HEK293 (cell line): ENCODE measurements around the gene HRG.

ENCODE experiments used
- CTCF ChIA-PET: fragments of 350-600 bp; formaldehyde crosslinking; extraction: SDS; loops from one replicate; lab custom pipeline; 2021; ENCODE audit warnings: antibody characterized with exemption; lab: Yijun Ruan, JAX
- POLR2A ChIA-PET: fragments of 300-600 bp; formaldehyde crosslinking; extraction: SDS; loops from one replicate; lab custom pipeline; 2020; ENCODE audit warnings: antibody characterized with exemption, inconsistent platforms; lab: Yijun Ruan, JAX
- H3K27ac ChIP-seq: fragments of 200-500 bp; sonication (Bioruptor generic); 2 replicates; pipeline ENCODE4 v1.5.1; 2014; ENCODE audit warnings: low read depth, low read length, control low read depth, inconsistent platforms; ENCODE audit errors: extremely low read depth
- H3K36me3 ChIP-seq, 2 experiments: fragments of 200-500 bp in 1 of 2; sonication (Bioruptor generic) in 1 of 2; 1 replicate in 1 of 2; 2 replicates in 1 of 2; pipeline ENCODE4 v1.5.1; 2014 to 2017; ENCODE audit warnings: inconsistent platforms in 2 of 2, low read length in 2 of 2; ENCODE audit not compliant: control insufficient read depth in 2 of 2, insufficient read depth in 1 of 2
- H3K4me1 ChIP-seq: fragments of 200-500 bp; sonication (Bioruptor generic); 2 replicates; pipeline ENCODE4 v1.5.1; 2014; ENCODE audit warnings: mild to moderate bottlenecking, low read length, inconsistent platforms; ENCODE audit not compliant: control insufficient read depth, insufficient read depth
- H3K4me3 ChIP-seq: 2 replicates; pipeline ENCODE4 v1.5.1; 2011; ENCODE audit warnings: low read depth, mild to moderate bottlenecking, control low read depth, low read length, moderate library complexity
- H3K9me3 ChIP-seq: fragments of 200-500 bp; sonication (Bioruptor generic); 2 replicates; pipeline ENCODE4 v1.5.1; 2014; ENCODE audit warnings: low read depth, low read length, inconsistent platforms; ENCODE audit not compliant: control insufficient read depth, insufficient read depth
- BCL11A ChIP-seq: fragments of 450-650 bp; formaldehyde crosslinking; IDR thresholded peaks from 2 replicates; pipeline ENCODE4 v1.5.1; 2016; ENCODE audit warnings: low read depth, missing biosample characterization, missing genetic modification characterization
- KLF1 ChIP-seq: fragments of 450-650 bp; formaldehyde crosslinking; IDR thresholded peaks from 2 replicates; pipeline ENCODE4 v1.5.1; 2016; ENCODE audit warnings: missing biosample characterization, missing genetic modification characterization
- KLF9 ChIP-seq: fragments of 450-650 bp; formaldehyde crosslinking; IDR thresholded peaks from 2 replicates; pipeline ENCODE4 v1.5.1; 2016; ENCODE audit warnings: missing biosample characterization, missing genetic modification characterization, low read depth
- MZF1 ChIP-seq: fragments of 450-650 bp; formaldehyde crosslinking; IDR thresholded peaks from 2 replicates; pipeline ENCODE4 v1.5.1; 2017; ENCODE audit warnings: missing biosample characterization, missing genetic modification characterization, borderline replicate concordance
- PRDM1 ChIP-seq: fragments of 450-650 bp; formaldehyde crosslinking; IDR thresholded peaks from 2 replicates; pipeline ENCODE4; 2016; ENCODE audit warnings: missing biosample characterization, missing genetic modification characterization
- TCF7L2 ChIP-seq: IDR thresholded peaks from 2 replicates; pipeline ENCODE4 v1.6.1; 2011; ENCODE audit warnings: low read depth, mild to moderate bottlenecking, inconsistent platforms, low read length, moderate library complexity, borderline replicate concordance
- TRIM28 ChIP-seq: IDR thresholded peaks from 2 replicates; pipeline ENCODE4 v1.6.1; 2011; ENCODE audit warnings: low read length, control low read depth, borderline replicate concordance
- YY2 ChIP-seq: fragments of 450-650 bp; formaldehyde crosslinking; IDR thresholded peaks from 2 replicates; pipeline ENCODE4 v1.5.1; 2016; ENCODE audit warnings: missing biosample characterization, missing genetic modification characterization
- ZBTB8A ChIP-seq: fragments of 450-650 bp; formaldehyde crosslinking; IDR thresholded peaks from 2 replicates; pipeline ENCODE4 v1.5.1; 2016; ENCODE audit warnings: missing biosample characterization, missing genetic modification characterization
- ZNF221 ChIP-seq: fragments of 450-650 bp; formaldehyde crosslinking; IDR thresholded peaks from 2 replicates; pipeline ENCODE4 v1.5.1; 2017; ENCODE audit warnings: missing biosample characterization, missing genetic modification characterization, borderline replicate concordance
- ZNF239 ChIP-seq: fragments of 450-650 bp; formaldehyde crosslinking; IDR thresholded peaks from 2 replicates; pipeline ENCODE4 v1.5.1; 2016; ENCODE audit warnings: missing biosample characterization, missing genetic modification characterization
- ZNF302 ChIP-seq: fragments of 450-650 bp; formaldehyde crosslinking; IDR thresholded peaks from 2 replicates; pipeline ENCODE4 v1.5.1; 2016; ENCODE audit warnings: missing biosample characterization, missing genetic modification characterization, low read depth
- ZNF350 ChIP-seq: fragments of 450-650 bp; formaldehyde crosslinking; IDR thresholded peaks from 2 replicates; pipeline ENCODE4 v1.5.0; 2017; ENCODE audit warnings: missing biosample characterization, mild to moderate bottlenecking, missing genetic modification characterization
- ZNF426 ChIP-seq: fragments of 450-650 bp; formaldehyde crosslinking; IDR thresholded peaks from 2 replicates; pipeline ENCODE4 v1.5.1; 2017; ENCODE audit warnings: missing biosample characterization, missing genetic modification characterization, mild to moderate bottlenecking, inconsistent platforms, moderate library complexity
- ZNF529 ChIP-seq: fragments of 450-650 bp; formaldehyde crosslinking; IDR thresholded peaks from 2 replicates; pipeline ENCODE4 v1.5.1; 2017; ENCODE audit warnings: missing genetic modification characterization, missing biosample characterization; ENCODE audit not compliant: insufficient replicate concordance
- ZNF664 ChIP-seq: fragments of 450-650 bp; formaldehyde crosslinking; IDR thresholded peaks from 2 replicates; pipeline ENCODE4 v1.5.1; 2016; ENCODE audit warnings: missing biosample characterization, missing genetic modification characterization
- ZNF670 ChIP-seq: fragments of 450-650 bp; formaldehyde crosslinking; IDR thresholded peaks from 2 replicates; pipeline ENCODE4 v1.5.1; 2016; ENCODE audit warnings: missing biosample characterization, missing genetic modification characterization, low read depth
- ZNF677 ChIP-seq: fragments of 450-650 bp; IDR thresholded peaks from 2 replicates; pipeline ENCODE4 v1.5.0; 2018; ENCODE audit warnings: missing biosample characterization, mild to moderate bottlenecking, missing genetic modification characterization, moderate library complexity
- ZNF747 ChIP-seq: fragments of 450-650 bp; formaldehyde crosslinking; IDR thresholded peaks from 2 replicates; pipeline ENCODE4 v1.5.1; 2016; ENCODE audit warnings: missing biosample characterization, missing genetic modification characterization
- ZNF76 ChIP-seq: fragments of 450-650 bp; formaldehyde crosslinking; IDR thresholded peaks from 2 replicates; pipeline ENCODE4; 2016; ENCODE audit warnings: low read depth, missing biosample characterization, missing genetic modification characterization, borderline replicate concordance
- ZNF768 ChIP-seq: fragments of 450-650 bp; formaldehyde crosslinking; IDR thresholded peaks from 2 replicates; pipeline ENCODE4 v1.5.1; 2018; ENCODE audit warnings: missing biosample characterization, mild to moderate bottlenecking, missing genetic modification characterization
- TF ChIP-seq, protein P1 (sequence below): fragments of 450-650 bp; formaldehyde crosslinking; IDR thresholded peaks from 2 replicates; pipeline ENCODE4 v1.5.1; 2016; ENCODE audit warnings: missing biosample characterization, missing genetic modification characterization
- TF ChIP-seq, protein P2 (sequence below): fragments of 450-650 bp; formaldehyde crosslinking; IDR thresholded peaks from 2 replicates; pipeline ENCODE4 v1.5.1; 2016; ENCODE audit warnings: missing biosample characterization, missing genetic modification characterization, borderline replicate concordance
- TF ChIP-seq, protein P3 (sequence below): fragments of 450-650 bp; formaldehyde crosslinking; IDR thresholded peaks from 2 replicates; pipeline ENCODE4 v1.5.1; 2016; ENCODE audit warnings: missing biosample characterization, missing genetic modification characterization

The HRG gene

DNA sequence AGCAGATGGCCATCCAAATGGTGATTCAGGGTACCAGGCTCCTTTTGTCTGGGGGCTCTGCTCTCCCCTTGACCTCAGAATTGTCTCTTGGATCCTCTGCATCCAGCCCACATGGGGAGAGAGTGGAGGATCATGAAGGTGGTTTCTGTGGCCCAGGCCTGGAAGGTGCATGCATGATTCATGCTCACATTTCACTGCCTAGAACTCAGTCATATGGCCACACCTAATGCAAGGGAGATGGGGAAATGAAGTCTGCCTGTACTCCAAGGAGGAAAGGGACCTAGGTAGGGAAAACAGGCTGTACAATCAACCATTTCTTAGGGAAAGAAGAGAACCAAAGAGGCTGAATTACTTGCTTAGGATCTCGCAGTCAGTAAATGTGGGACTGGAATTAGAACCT is 15.1 kb downstream of the HRG start:
- ChIA-PET CTCF (no interaction called here), POLR2A (no interaction called here)
- TF ChIP-seq ZNF76 (tag by site-specific recombination), result no peak
- TF ChIP-seq, protein P1, sequence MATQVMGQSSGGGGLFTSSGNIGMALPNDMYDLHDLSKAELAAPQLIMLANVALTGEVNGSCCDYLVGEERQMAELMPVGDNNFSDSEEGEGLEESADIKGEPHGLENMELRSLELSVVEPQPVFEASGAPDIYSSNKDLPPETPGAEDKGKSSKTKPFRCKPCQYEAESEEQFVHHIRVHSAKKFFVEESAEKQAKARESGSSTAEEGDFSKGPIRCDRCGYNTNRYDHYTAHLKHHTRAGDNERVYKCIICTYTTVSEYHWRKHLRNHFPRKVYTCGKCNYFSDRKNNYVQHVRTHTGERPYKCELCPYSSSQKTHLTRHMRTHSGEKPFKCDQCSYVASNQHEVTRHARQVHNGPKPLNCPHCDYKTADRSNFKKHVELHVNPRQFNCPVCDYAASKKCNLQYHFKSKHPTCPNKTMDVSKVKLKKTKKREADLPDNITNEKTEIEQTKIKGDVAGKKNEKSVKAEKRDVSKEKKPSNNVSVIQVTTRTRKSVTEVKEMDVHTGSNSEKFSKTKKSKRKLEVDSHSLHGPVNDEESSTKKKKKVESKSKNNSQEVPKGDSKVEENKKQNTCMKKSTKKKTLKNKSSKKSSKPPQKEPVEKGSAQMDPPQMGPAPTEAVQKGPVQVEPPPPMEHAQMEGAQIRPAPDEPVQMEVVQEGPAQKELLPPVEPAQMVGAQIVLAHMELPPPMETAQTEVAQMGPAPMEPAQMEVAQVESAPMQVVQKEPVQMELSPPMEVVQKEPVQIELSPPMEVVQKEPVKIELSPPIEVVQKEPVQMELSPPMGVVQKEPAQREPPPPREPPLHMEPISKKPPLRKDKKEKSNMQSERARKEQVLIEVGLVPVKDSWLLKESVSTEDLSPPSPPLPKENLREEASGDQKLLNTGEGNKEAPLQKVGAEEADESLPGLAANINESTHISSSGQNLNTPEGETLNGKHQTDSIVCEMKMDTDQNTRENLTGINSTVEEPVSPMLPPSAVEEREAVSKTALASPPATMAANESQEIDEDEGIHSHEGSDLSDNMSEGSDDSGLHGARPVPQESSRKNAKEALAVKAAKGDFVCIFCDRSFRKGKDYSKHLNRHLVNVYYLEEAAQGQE (tag by site-specific recombination), result no peak
- TF ChIP-seq TCF7L2, result no peak
- no peak for TF ChIP-seq ZNF239
- TF ChIP-seq MZF1 (tag by site-specific recombination), result no peak
- TF ChIP-seq KLF1 (tag by site-specific recombination), result no peak
- no peak for TF ChIP-seq ZNF664 (tag by site-specific recombination)
- no peak for TF ChIP-seq KLF9 (tag by site-specific recombination)
- TF ChIP-seq ZBTB8A, result no peak
- no peak for TF ChIP-seq ZNF221 (tag by site-specific recombination)
- no peak for TF ChIP-seq ZNF670
- Histone ChIP-seq H3K36me3 (no peaks in the 10 kb centered on the region), H3K4me1 (no peaks in the 10 kb centered on the region), H3K27ac (no peak overlapping the region), H3K9me3 (no peaks in the 10 kb centered on the region), H3K4me3 (no peak overlapping the region)

DNA sequence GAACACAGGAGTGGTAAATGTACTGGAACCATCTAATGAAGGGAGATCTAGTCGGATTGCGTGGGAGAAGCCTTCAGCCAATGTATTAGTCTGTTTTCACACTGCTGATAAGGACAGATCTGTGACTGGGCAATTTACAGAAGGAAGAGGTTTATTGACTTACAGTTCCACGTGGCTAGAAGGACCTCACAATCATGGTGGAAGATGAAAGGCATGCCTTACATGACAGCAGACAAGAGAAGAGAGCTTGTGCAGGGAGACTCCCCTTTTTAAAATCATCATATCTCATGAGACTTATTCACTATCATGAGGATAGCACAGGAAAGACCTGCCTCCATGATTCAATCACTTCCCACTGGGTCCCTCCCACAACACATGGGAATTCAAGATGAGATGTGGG is 17.0 kb downstream of the HRG start:
- Histone ChIP-seq H3K36me3 (no peaks in the 10 kb centered on the region), H3K4me3 (no peak overlapping the region), H3K9me3 (no peaks in the 10 kb centered on the region), H3K4me1 (no peaks in the 10 kb centered on the region)
- CTCF ChIA-PET, result no interaction called here
- TF ChIP-seq, protein P2, sequence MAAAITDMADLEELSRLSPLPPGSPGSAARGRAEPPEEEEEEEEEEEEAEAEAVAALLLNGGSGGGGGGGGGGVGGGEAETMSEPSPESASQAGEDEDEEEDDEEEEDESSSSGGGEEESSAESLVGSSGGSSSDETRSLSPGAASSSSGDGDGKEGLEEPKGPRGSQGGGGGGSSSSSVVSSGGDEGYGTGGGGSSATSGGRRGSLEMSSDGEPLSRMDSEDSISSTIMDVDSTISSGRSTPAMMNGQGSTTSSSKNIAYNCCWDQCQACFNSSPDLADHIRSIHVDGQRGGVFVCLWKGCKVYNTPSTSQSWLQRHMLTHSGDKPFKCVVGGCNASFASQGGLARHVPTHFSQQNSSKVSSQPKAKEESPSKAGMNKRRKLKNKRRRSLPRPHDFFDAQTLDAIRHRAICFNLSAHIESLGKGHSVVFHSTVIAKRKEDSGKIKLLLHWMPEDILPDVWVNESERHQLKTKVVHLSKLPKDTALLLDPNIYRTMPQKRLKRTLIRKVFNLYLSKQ, result no peak
- TF ChIP-seq PRDM1 (tag by site-specific recombination), result no peak
- TF ChIP-seq YY2, result no peak
- no peak for TF ChIP-seq ZNF426
- no peak for TF ChIP-seq ZNF302 (tag by site-specific recombination)
- no peak for TF ChIP-seq ZNF747 (tag by site-specific recombination)
- TF ChIP-seq ZNF350 (tag by site-specific recombination), result no peak
- TF ChIP-seq ZNF768 (tag by site-specific recombination), result no peak
- no peak for TF ChIP-seq KLF9 (tag by site-specific recombination)
- no peak for TF ChIP-seq TRIM28
- no peak for TF ChIP-seq BCL11A (tag by site-specific recombination)
- no peak for TF ChIP-seq ZNF529 (tag by site-specific recombination)
- TF ChIP-seq ZNF677 (tag by site-specific recombination), result no peak
- TF ChIP-seq, protein P3, sequence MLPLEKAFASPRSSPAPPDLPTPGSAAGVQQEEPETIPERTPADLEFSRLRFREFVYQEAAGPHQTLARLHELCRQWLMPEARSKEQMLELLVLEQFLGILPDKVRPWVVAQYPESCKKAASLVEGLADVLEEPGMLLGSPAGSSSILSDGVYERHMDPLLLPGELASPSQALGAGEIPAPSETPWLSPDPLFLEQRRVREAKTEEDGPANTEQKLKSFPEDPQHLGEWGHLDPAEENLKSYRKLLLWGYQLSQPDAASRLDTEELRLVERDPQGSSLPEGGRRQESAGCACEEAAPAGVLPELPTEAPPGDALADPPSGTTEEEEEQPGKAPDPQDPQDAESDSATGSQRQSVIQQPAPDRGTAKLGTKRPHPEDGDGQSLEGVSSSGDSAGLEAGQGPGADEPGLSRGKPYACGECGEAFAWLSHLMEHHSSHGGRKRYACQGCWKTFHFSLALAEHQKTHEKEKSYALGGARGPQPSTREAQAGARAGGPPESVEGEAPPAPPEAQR (tag by site-specific recombination), result no peak
- TF ChIP-seq, all 188 proteins: peak for 0
- POLR2A ChIA-PET, result no interaction called here
- H3K27ac ChIP-seq, result no peak overlapping the region
